GM12891 (cell line): ENCODE results near the gene RAB11FIP3.

ENCODE experiments used
- POLR2A ChIP-seq: IDR thresholded peaks from 2 replicates; pipeline ENCODE4 v1.6.1; 2011; ENCODE audit warnings: low read depth, low read length, control low read depth
- TAF1 ChIP-seq: IDR thresholded peaks from 2 replicates; pipeline ENCODE4 v1.6.1; 2011; ENCODE audit warnings: low read depth, low read length, control low read depth

GRCh38 chr16:496097-496886, 70.8 kb downstream of the RAB11FIP3 start:
- TF ChIP-seq POLR2A (no peak), TAF1 (no peak)
